Tibial artery (tissue), 4 donors: ENCODE results near the gene TBC1D8B.

ENCODE experiments used
- DNase-seq, 2 donors: peaks; one replicate each; pipeline ENCODE4 v3.0.0-alpha.2; 2019
- H3K27ac ChIP-seq, 2 donors: fragments of 200-600 bp; sonication (generic) in 1 of 2; 1 replicate in 1 of 2; 2 replicates in 1 of 2; pipeline ENCODE4 v1.5.1; 2018 to 2019; ENCODE audit warnings: mild to moderate bottlenecking in 1 of 2
- H3K27me3 ChIP-seq, 2 donors: fragments of 200-600 bp; sonication (generic) in 1 of 2; one replicate each; pipeline versions ENCODE4 v1.5.1 to v1.6.0; 2016 to 2019
- H3K36me3 ChIP-seq, 3 donors: fragments of 200-600 bp; sonication (generic) in 2 of 3; one replicate each; pipeline ENCODE4 v1.5.1; 2016 to 2019; ENCODE audit warnings: mild to moderate bottlenecking in 2 of 3
- H3K4me1 ChIP-seq, 4 donors: fragments of 200-600 bp; sonication (generic) in 2 of 4; 1 replicate in 3 of 4; 2 replicates in 1 of 4; pipeline ENCODE4 v1.5.1; 2016 to 2019
- H3K4me3 ChIP-seq, 2 donors: fragments of 200-600 bp; sonication (generic) in 1 of 2; 1 replicate in 1 of 2; 2 replicates in 1 of 2; pipeline ENCODE4 v1.5.1; 2018 to 2019; ENCODE audit warnings: mild to moderate bottlenecking in 2 of 2
- H3K9me3 ChIP-seq, 3 donors: fragments of 200-600 bp; sonication (generic) in 1 of 3; one replicate each; pipeline ENCODE4 v1.5.1; 2016 to 2019
- intact Hi-C: fragments of 100-400 bp; cut with DNase I; formaldehyde crosslinking; loops from one replicate; pipeline ENCODE4 v1.15.0; 2023; ENCODE audit warnings: low total_unique reads
- TF ChIP-seq, protein P1 (sequence below), 2 experiments: fragments of 200-600 bp in 1 of 2; fragments of 450-650 bp in 1 of 2; IDR thresholded peaks; one replicate each; pipeline ENCODE4 v1.5.1; 2017 to 2019; ENCODE audit warnings: antibody characterized with exemption in 2 of 2, mild to moderate bottlenecking in 1 of 2, moderate library complexity in 1 of 2

Gene TBC1D8B

DNA sequence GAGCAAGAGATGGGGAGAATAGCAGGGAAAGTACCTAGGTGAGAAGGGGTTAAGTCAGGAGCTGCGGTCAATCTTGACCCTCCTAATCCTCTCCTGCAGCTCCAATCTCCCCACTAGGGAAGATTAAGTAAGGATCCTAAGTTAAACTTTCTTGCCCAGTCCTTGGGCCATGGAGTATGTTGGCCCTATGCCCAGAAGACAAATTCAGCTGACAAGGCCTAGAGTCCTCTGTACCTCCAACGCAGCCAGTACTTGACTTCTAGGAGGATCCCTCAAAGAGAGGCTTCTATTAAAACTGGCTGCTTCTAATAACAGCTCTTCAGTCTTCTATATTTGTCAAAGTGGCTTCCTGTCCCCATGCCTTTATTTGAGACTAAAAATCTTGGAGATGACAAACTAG, 119.2 kb downstream of the TBC1D8B start:
- intact Hi-C loops, result no loop called here
- H3K36me3 ChIP-seq, result no peaks in the 10 kb centered on the region

More for the DNA sequence above, 119.2 kb downstream of the TBC1D8B start:
- H3K9me3 ChIP-seq, result no peaks in the 10 kb centered on the region
- no peaks in the 10 kb centered on the region for H3K4me1 ChIP-seq
- H3K27me3 ChIP-seq, result no peaks in the 10 kb centered on the region
- no peak overlapping the region for H3K27ac ChIP-seq
- H3K4me3 ChIP-seq, result no peak overlapping the region
- TF ChIP-seq, protein P1, sequence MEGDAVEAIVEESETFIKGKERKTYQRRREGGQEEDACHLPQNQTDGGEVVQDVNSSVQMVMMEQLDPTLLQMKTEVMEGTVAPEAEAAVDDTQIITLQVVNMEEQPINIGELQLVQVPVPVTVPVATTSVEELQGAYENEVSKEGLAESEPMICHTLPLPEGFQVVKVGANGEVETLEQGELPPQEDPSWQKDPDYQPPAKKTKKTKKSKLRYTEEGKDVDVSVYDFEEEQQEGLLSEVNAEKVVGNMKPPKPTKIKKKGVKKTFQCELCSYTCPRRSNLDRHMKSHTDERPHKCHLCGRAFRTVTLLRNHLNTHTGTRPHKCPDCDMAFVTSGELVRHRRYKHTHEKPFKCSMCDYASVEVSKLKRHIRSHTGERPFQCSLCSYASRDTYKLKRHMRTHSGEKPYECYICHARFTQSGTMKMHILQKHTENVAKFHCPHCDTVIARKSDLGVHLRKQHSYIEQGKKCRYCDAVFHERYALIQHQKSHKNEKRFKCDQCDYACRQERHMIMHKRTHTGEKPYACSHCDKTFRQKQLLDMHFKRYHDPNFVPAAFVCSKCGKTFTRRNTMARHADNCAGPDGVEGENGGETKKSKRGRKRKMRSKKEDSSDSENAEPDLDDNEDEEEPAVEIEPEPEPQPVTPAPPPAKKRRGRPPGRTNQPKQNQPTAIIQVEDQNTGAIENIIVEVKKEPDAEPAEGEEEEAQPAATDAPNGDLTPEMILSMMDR (IDR thresholded peaks at IDR 0.05), result no peak
- no peak for DNase-seq
